PC-3 (cell line): Measurements from ENCODE around the gene SMYD3.

Source experiments
- CTCF ChIP-seq: fragments of 300-600 bp; sonication (generic); conservative IDR thresholded peaks from 2 replicates; pipeline ENCODE4 v1.5.1; 2017; ENCODE audit warnings: antibody characterized with exemption, low read depth, mild to moderate bottlenecking, low read length
- EZH2 ChIP-seq: fragments of 300-600 bp; sonication (generic); IDR thresholded peaks from one replicate; pipeline ENCODE4 v1.6.1; 2017; ENCODE audit warnings: antibody characterized with exemption, mild to moderate bottlenecking, low read length; ENCODE audit not compliant: unreplicated experiment

GRCh38 chr1:245860657-245861544 is 646.2 kb downstream of the SMYD3 start:
- no peak for TF ChIP-seq CTCF
- no peak for TF ChIP-seq EZH2
